Left renal pelvis (tissue), 4 donors: Measurements from ENCODE around the gene COL28A1. TPM values are rescaled to one million over a fixed set of nuclear protein-coding genes. Genes with fewer than 3 reads are reported as not detected.

ENCODE experiments used
- DNase-seq, 4 donors: peaks; one replicate each; pipeline ENCODE4 v3.0.0-alpha.2; 2013; ENCODE audit warnings: low read depth in 4 of 4, low spot score in 3 of 4
- polyA plus RNA-seq, 4 donors: library from polyadenylated mRNA; unstranded; fragments of 120-200 nt; gene quantifications; one replicate each; pipeline ENCODE4 v1.2.1, GENCODE V29; 2013; ENCODE audit not compliant: insufficient read length in 4 of 4

COL28A1 gene
- polyA plus RNA-seq, 4 donors = 10.9 to 68.9 (median 14.0) TPM

DNA sequence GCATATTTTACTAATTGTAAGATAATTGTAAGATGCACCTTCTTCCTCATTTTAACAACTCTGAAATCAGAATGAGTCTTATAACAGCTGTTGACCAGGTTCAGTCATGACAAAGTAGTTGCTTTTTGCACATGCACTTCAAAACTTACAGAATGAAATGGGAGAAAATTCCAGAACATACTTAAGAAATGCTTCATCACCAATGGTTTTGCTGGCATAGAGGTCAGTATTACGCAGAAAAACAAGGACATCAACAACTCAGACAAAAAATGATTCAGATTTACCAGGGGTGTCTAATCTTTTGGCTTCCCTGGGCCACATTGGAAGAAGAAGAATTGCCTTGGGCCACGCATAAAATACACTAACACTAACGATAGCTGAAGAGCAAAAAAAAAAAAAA, 13.3 kb downstream of the COL28A1 start:
- DNase-seq = no peak

GRCh38 chr7:7521259-7521658, 14.4 kb downstream of the COL28A1 start:
- no peak for DNase-seq

- no peak for DNase-seq
Observed at GRCh38 chr7:7519528-7519927, 16.1 kb downstream of the COL28A1 start.

- DNase-seq = no peak
Observed at GRCh38 chr7:7519056-7519455, 16.6 kb downstream of the COL28A1 start.

DNA sequence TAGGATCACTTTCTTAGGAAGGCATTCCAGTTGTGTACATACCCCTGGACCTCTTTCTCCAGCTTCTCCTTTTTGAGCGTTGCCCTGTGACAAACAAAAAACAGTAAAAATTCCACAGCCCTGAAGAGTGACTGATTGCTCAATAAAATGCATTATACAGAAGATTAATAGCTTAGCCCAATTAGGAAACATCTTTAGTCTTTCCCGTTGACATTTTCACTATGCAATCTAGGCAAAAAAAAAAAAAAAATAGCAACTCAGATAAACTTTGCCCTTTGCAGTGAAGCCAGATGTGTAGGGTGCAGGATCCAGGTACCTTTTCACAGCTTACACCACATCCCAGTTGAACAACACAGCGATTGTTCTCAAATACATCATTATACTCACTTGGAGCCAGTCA, 17.9 kb downstream of the COL28A1 start:
- DNase-seq = no peak

- no peak for DNase-seq
Observed at GRCh38 chr7:7516662-7517061, 19.0 kb downstream of the COL28A1 start.

- no peak for DNase-seq
Observed at GRCh38 chr7:7516156-7516555, 19.5 kb downstream of the COL28A1 start.

DNA sequence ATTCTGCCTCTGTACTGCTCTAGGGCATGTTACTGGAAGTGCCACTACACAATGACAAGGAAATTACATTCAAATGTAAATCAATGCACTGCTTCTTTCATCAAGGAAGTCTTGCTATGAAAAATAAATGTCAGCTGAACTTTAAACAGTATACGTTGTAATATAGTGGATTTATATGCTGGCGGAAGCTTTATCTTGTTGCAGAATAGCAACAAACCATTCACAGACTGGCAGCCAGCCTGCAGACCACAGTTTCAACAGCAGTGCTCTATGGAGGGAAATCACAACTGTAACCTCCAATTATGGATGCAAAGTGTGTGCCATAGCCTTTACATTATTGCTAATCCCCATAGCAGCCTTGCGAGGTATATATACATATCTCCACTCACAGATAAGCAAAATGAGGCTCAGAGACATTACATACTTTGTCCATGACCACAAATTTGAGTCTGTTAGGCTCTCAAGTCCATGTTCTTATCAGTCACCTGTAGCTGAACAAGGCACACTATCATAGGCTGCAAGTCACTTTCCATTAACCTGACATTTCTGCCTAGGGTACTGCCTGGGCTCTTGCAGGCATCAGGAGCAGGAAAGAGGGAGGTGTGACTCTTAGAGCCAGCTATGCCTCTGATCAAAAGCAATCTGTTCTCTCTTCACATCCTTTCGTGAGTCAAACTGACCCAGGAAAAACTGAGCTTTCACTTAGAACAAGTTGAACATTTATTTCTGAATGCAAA, 22.6 kb downstream of the COL28A1 start:
- DNase-seq = no peak

- no peak for DNase-seq
Observed at GRCh38 chr7:7510794-7511193, 24.9 kb downstream of the COL28A1 start.

DNA sequence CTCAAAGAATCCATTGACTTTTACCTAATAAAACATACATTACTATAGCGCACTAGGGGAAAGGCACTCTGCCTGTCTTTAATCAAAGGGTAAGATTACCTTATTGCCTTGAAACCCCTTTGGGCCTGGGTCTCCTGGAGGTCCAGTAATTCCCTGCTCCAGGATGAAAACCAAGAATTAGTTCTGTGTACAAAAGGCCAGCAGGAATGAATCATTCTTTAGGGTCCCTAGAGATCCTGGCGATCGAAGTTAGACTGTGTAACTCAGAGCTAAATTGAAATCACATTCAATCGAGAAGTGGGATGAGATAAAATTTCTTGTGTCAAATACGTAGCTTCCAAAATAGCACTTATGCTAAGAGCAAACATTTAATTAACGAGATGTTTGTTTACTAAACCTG, 29.8 kb downstream of the COL28A1 start:
- DNase-seq = no peak

GRCh38 chr7:7504910-7505704, 30.6 kb downstream of the COL28A1 start:
- DNase-seq = no peak

- DNase-seq = no peak
Observed at GRCh38 chr7:7499892-7500291, 35.8 kb downstream of the COL28A1 start.

DNA sequence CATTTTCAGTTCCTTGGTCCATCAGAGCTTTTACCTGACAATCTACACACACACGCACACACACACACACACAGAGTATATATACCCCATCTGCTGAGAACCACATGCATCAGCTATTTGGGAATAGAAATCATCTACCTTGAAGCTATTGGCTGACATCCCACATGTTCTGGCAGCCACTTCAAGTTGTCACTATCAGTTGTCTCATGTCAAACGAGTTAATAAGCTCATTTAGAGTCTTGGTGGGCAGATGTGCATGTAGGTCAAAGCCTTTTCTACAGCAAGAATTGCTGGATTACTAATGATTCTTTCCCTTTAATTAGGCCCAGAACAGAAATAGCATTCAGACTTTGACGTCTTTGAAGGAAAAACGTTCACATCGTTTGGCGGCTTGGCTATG, 36.8 kb downstream of the COL28A1 start:
- no peak for DNase-seq

DNA sequence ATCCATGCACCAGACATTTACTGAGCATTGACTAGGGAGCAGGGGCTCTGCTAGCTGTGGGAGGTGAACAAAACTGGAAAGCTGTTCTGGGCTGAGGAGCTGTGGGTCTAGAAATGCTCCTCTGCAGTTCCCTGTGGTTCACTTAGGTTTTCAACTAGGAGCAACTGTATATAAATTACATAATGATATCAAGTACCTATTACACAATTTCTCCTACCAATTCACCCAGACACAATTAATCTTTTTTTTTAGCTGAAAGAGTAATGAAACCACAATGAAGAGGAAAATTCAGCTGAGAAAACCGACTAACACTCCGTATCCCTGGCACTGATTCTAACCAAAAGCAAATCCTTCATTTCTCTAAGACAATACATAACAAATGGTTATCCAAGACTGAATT, 39.4 kb downstream of the COL28A1 start:
- DNase-seq = no peak

- no peak for DNase-seq
Observed at GRCh38 chr7:7495171-7495570, 40.5 kb downstream of the COL28A1 start.

DNA sequence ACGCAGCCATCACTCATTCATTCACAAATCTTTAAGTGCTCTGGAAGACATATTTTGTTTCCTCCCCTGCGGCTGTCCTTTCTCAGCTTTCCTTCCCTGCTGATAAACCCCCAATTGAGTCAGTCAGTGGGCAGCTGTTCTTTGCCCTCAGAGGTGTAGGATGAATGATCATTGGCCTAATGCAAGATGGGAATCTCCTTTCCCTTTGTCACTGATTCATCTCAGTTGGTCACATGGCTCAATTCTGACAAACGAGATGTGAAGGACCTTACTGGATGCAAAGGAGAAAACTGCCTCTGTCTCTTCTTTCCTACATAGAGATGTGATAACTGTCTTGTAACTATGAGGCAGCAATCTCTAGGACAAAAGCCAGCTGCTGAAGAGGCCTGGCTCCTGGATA, 44.6 kb downstream of the COL28A1 start:
- no peak for DNase-seq

DNA sequence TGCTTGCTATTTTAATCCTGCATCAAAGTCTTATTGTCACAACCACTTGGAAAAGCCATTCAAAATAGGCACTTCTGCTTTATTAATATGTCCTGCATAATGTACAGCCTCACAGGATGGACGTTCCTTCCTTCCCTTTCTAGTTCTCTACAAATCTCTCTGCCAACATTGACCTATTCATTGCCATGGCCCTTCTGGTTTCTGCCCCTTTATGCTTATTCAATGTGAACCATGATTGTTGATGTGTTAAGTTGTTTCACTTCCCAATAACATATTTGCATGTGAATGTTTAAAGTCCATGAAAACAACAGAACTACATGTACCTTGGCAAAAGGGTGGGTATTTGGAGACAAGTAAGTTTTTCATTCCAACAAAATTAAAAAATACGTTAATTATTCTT, 45.7 kb downstream of the COL28A1 start:
- DNase-seq = no peak

DNA sequence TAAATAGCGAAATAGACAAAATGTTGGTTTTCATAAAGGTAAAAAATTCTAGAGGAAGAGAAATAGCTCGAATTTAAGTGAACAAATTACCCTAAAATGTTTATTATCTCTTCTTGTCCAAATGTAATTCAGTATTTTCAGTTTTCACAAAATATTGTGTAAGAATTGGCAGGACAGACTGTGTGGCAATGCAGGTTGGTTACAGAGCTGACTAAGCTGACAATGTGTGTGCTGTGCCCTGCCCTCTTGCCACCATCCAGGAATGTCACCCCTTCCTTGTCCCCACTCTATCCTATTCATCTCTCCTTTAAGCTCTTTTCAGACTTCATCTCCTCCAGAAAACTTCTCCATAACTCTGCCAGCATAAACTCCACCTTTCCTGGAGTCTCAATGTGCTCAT, 46.1 kb downstream of the COL28A1 start:
- no peak for DNase-seq

DNA sequence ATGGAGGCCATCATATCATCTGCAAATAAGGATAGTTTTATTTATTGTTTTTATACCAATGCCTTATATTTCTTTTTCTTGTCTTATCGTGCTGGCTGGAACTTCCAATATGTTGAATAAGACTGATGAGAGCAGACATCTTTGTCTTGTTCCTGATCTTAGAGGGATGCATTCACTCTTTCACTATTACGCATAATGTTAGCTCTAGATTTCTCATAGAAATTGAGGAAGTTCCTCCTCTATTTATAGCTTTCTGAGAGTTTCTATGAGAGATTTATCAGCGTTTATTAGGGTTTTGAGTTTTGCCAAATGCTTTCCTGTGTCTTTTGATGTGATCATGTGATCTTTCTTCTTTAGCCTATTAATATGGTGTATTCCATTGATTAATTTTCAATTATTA, 49.3 kb downstream of the COL28A1 start:
- no peak for DNase-seq

GRCh38 chr7:7484072-7484471, 51.6 kb downstream of the COL28A1 start:
- DNase-seq = no peak

GRCh38 chr7:7481802-7482201, 53.9 kb downstream of the COL28A1 start:
- DNase-seq = no peak

DNA sequence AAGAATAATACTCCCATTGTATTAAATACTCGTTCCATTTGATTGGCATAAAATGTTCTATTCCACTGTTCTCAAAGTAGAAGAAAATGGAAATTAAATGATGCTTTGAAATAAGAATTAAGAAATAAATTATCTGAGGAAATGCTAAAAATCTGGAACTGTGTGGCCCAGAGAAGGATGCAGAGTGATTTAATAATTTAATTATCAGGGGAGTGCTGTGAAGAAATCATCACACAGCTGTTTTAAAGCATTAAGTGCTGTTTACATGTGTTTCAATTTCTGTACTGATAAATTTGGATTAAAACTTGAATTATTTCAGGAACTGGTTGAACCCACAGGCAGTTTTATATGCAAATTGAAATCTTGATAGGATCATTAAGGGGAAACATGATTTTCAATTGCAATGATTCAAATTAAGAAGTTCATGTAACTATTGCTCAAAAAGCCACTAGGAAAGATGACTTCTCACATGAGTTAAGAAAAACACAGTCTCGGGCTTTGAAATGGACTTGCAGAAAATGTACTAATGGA, 56.3 kb downstream of the COL28A1 start:
- DNase-seq = no peak
